HEK293 (cell line): ENCODE measurements around the gene CAMSAP3.
A peak's percentile ranks its signal among the peaks of the same experiment; 100 is the strongest.

ENCODE experiments used
- HOXD13 ChIP-seq: sonication (generic); formaldehyde crosslinking; IDR thresholded peaks from 2 replicates; pipeline ENCODE4 v1.8.0; 2022; ENCODE audit warnings: missing genetic modification reagents, borderline replicate concordance
- OSR2 ChIP-seq: fragments of 450-650 bp; formaldehyde crosslinking; IDR thresholded peaks from 2 replicates; pipeline ENCODE4 v1.5.1; 2016; ENCODE audit warnings: missing biosample characterization, missing genetic modification characterization
- YY1 ChIP-seq: fragments of 450-650 bp; formaldehyde crosslinking; IDR thresholded peaks from 2 replicates; pipeline ENCODE4 v1.5.1; 2018; ENCODE audit warnings: missing biosample characterization, missing genetic modification characterization
- ZEB2 ChIP-seq: fragments of 450-650 bp; formaldehyde crosslinking; IDR thresholded peaks from 2 replicates; pipeline ENCODE4 v1.5.1; 2016; ENCODE audit warnings: missing biosample characterization, missing genetic modification characterization
- ZNF274 ChIP-seq, 2 experiments: fragments of 200-500 bp in 1 of 2; fragments of 450-650 bp in 1 of 2; sonication (Bioruptor generic) in 1 of 2; formaldehyde crosslinking in 1 of 2; IDR thresholded peaks; 2 replicates each; pipeline versions ENCODE4 v1.5.1 to v1.6.1; 2014 to 2016; ENCODE audit warnings: borderline replicate concordance in 1 of 2, inconsistent platforms in 1 of 2, low read length in 1 of 2, missing biosample characterization in 1 of 2, missing genetic modification characterization in 1 of 2
- ZNF324 ChIP-seq: fragments of 450-650 bp; formaldehyde crosslinking; IDR thresholded peaks from 2 replicates; pipeline ENCODE4 v1.5.1; 2016; ENCODE audit warnings: missing biosample characterization, missing genetic modification characterization
- ZNF404 ChIP-seq: fragments of 450-650 bp; formaldehyde crosslinking; IDR thresholded peaks from 2 replicates; pipeline ENCODE4 v1.5.1; 2017; ENCODE audit warnings: missing biosample characterization, missing genetic modification characterization
- ZNF433 ChIP-seq: fragments of 450-650 bp; formaldehyde crosslinking; IDR thresholded peaks from 2 replicates; pipeline ENCODE4 v1.5.1; 2016; ENCODE audit warnings: missing biosample characterization, missing genetic modification characterization, low read depth
- TF ChIP-seq, protein P1 (sequence below): fragments of 450-650 bp; formaldehyde crosslinking; IDR thresholded peaks from 2 replicates; pipeline ENCODE4 v1.5.1; 2016; ENCODE audit warnings: missing biosample characterization, missing genetic modification characterization
- TF ChIP-seq, protein P2 (sequence below): fragments of 450-650 bp; formaldehyde crosslinking; IDR thresholded peaks from 2 replicates; pipeline ENCODE4 v1.5.1; 2016; ENCODE audit warnings: missing biosample characterization, missing genetic modification characterization

DNA sequence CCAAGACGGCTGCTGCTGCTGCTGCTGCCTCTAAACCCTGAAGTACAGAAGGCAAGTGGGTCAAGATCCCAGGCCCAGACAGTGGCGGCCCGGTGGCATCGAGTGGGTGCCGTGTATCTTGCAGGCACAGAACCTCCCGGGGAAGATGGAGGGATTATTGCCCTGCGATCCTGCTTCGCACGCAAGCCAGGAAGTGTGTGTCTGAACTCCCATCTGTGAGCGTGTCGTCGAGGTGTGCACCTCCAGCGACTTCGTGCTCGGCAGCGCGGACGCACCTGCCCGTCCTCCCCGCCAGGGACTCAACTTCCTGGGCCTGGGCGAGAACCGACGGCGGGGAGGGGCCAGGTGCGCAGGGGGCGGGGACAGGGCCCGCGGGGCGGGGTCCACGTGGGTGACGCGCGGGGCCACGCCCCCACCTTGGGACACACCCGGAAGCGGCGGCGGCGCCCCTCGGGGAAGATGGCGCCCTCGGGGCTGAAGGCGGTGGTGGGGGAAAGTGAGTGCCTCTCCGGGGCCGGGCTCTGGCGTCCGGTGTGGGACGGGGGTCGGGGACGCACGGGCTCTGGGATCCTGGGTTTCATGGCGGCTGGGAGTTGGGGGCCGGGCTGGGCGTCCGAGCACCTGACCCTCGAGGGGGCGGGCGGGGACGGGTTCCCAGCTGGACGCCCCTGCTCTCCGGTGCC, 41.2 kb downstream of the CAMSAP3 start, which contains the start of gene STXBP2:
- TF ChIP-seq, protein P1, sequence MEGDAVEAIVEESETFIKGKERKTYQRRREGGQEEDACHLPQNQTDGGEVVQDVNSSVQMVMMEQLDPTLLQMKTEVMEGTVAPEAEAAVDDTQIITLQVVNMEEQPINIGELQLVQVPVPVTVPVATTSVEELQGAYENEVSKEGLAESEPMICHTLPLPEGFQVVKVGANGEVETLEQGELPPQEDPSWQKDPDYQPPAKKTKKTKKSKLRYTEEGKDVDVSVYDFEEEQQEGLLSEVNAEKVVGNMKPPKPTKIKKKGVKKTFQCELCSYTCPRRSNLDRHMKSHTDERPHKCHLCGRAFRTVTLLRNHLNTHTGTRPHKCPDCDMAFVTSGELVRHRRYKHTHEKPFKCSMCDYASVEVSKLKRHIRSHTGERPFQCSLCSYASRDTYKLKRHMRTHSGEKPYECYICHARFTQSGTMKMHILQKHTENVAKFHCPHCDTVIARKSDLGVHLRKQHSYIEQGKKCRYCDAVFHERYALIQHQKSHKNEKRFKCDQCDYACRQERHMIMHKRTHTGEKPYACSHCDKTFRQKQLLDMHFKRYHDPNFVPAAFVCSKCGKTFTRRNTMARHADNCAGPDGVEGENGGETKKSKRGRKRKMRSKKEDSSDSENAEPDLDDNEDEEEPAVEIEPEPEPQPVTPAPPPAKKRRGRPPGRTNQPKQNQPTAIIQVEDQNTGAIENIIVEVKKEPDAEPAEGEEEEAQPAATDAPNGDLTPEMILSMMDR, result no peak
- TF ChIP-seq ZNF433 (tag by site-specific recombination), result no peak
- no peak for TF ChIP-seq OSR2 (tag by site-specific recombination)
- TF ChIP-seq ZNF324 (tag by site-specific recombination), result no peak
- peak; percentile 76 for TF ChIP-seq YY1 (tag by site-specific recombination)
- no peak for TF ChIP-seq ZNF274 (IDR thresholded peaks at IDR 0.05; ENCODE audit: low read length)
- TF ChIP-seq ZNF274 (tag by site-specific recombination; IDR thresholded peaks at IDR 0.05; ENCODE audit: borderline replicate concordance), result no peak
- peak; percentile 31; the same call in 1 of the 2 replicates for TF ChIP-seq ZEB2
- no peak for TF ChIP-seq ZNF404 (tag by site-specific recombination)
- TF ChIP-seq, protein P2, sequence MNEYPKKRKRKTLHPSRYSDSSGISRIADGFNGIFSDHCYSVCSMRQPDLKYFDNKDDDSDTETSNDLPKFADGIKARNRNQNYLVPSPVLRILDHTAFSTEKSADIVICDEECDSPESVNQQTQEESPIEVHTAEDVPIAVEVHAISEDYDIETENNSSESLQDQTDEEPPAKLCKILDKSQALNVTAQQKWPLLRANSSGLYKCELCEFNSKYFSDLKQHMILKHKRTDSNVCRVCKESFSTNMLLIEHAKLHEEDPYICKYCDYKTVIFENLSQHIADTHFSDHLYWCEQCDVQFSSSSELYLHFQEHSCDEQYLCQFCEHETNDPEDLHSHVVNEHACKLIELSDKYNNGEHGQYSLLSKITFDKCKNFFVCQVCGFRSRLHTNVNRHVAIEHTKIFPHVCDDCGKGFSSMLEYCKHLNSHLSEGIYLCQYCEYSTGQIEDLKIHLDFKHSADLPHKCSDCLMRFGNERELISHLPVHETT (tag by site-specific recombination), result no peak
- TF ChIP-seq HOXD13 (CRISPR knock-in tag), result no peak
